NCI-H1105 (cell line): ENCODE results near the gene DPF3.

Source experiments
- DNase-seq: peaks from one replicate; lab custom pipeline; 2025; lab: John Stamatoyannopoulos, UW

The DPF3 gene

GRCh38 chr14:72597252-72598233, 296.4 kb downstream of the DPF3 start:
- no peak for DNase-seq

- DNase-seq, result no peak
These were observed 298.6 kb downstream of the DPF3 start for GRCh38 chr14:72595152-72595862.

- no peak for DNase-seq
These were observed 299.6 kb downstream of the DPF3 start for GRCh38 chr14:72594099-72594901.

GRCh38 chr14:72591391-72591790, 302.5 kb downstream of the DPF3 start:
- DNase-seq, result no peak

- no peak for DNase-seq
These were observed 303.3 kb downstream of the DPF3 start for GRCh38 chr14:72590577-72590976.

- DNase-seq, result no peak
These were observed 304.2 kb downstream of the DPF3 start for GRCh38 chr14:72589652-72590051.

GRCh38 chr14:72588521-72588920, 305.4 kb downstream of the DPF3 start:
- no peak for DNase-seq

- DNase-seq, result no peak
These were observed 310.3 kb downstream of the DPF3 start for GRCh38 chr14:72583316-72584272.

GRCh38 chr14:72582582-72582981, 311.3 kb downstream of the DPF3 start:
- DNase-seq, result no peak

- no peak for DNase-seq
These were observed 315.4 kb downstream of the DPF3 start for GRCh38 chr14:72578514-72578913.

- DNase-seq, result no peak
These were observed 316.4 kb downstream of the DPF3 start for GRCh38 chr14:72577521-72577920.

GRCh38 chr14:72576258-72576657, 317.6 kb downstream of the DPF3 start:
- no peak for DNase-seq

GRCh38 chr14:72574715-72575114, 319.2 kb downstream of the DPF3 start:
- no peak for DNase-seq

- no peak for DNase-seq
These were observed 320.0 kb downstream of the DPF3 start for GRCh38 chr14:72573725-72574417.
